HG02571 (cell line): ENCODE measurements around the gene WASF2.
"Not testable (repeated sequence)": the region's sequence is repeated elsewhere in the genome, so short reads cannot be mapped to it uniquely, and the experiment has no call there.

Source experiments
- ATAC-seq: cut with Tn5 transposase; IDR thresholded peaks from one replicate; pipeline ENCODE4 v1.9.1; 2021; ENCODE audit warnings: mild to moderate bottlenecking, moderate library complexity; ENCODE audit not compliant: unreplicated experiment

WASF2 gene

DNA sequence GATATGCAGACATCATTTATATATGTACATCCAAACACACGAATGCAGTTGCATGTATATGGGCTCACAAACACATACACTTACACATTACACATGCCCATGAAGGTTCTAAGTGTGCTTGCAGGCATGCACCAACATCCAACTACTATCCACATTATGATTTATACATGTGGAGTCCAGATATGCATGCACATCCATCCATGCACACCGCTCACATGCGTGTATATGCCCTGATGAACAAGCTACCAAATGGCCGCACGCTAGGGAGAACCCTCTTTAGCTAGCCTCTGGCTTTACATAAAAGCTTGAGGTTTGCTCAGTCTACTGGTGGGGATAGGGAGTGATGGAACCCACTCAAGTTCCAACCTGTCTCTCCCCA, 89.0 kb downstream of the WASF2 start:
- no peak for ATAC-seq

DNA sequence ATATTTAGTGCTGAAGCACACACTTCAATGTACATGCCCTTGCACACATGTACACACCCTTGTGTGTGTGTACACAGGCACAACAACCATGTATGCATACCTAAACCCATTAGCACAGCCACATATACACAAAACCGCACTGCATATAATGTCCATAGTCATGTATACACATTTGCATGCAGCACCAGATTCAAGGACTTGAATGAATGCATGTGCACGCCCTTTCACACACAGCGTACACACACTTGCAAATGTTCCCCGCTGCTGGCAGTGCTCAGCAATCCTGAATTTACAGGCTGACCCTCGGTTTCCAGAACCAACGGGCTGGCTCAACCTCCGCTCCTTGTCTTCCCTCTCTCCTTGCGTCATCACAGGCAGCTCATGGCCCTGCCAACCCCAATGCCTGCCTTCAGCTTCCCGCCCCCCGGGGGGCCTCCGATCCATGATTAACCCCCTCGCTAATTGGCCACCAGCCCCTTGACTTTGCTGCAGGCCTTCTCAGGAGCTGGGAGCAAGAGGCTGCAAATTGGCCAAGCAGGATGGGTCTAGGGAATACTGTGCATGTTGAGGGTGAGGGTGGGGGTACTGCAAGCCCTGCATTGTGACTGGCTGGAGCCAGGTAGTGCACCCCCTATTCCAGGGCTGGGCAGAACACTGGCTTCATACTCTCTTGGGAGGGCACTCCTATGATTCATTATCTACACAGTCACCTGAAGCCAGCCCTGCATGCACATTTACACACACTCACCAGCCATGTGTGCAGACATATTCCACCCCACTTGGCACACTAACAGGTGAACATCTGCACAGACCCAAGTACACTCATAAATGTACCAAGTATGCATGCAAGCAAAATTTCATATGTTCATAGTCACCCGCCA, 89.6 kb downstream of the WASF2 start:
- no peak for ATAC-seq

DNA sequence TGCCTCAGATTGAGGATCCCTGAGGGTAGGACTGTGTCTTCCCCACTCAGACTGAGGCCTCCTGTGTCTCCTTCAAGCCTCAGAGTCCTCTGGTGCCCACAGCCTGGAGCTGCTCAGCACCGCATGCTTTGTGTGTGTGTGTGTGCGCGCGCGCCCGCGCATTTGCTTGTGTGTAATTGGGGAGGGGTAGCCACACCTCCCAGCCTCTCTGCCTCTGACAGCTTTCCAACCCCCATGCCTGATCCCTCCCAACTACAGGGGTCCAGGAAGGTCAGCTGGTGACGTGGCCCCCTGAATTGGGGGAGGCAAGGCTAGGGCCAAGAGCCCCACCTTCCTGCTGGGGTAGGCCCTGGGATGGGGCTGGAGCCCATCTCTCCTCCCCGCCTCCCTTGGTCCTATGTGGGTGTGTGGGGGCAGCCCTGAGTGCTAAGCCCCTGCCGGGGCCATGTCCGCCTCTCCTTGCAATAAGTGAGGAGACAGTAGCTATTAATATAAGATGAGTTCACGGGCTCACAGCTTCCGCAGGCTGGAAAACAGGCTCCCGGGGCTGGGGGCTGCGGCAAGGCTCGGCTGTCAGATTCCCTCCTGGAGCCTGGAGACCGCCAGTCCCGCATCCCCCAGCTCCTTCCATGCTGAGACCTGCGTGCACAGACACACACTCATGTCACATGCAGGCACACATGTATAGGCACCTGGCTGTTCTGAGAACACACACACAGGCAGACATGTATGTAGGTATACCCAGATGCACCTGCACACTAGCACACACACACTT, 90.5 kb downstream of the WASF2 start:
- no peak for ATAC-seq

DNA sequence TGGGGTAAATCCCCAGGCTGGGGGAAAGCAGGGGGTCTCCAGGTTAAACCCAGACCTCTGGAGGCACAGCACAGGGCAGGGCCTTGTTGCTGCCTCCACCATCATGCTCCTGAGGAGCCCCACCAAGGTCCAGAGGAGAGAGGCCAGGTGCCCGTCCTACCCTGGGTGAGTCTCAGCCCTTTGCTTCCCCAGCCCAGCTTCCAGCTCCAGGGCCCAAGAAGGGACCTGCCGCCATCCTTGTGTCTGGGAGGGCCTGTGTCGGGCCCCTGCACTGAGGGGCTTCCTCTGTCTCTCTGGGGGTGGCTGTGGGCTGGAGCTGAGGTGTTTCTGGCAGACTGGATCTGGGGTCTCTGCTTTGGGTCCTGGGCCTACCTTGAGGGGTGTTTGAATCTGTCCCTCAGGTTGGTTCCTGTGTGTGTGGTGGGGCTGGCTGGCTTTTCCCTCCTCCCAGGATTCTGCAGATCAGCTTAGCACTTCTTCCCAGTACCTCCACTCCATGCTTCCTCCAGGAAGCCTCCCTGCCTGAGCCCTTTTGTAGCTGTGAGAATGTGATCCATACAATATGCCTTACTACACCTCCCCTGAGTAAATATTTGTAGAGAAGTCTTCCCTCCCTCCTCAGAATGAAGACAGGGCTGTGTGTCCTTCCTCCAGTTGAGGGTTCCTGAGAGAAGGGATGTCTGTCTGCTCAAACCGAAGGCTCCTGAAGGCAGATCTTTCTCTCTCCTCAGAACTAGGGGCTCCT, 91.4 kb downstream of the WASF2 start:
- no peak for ATAC-seq

DNA sequence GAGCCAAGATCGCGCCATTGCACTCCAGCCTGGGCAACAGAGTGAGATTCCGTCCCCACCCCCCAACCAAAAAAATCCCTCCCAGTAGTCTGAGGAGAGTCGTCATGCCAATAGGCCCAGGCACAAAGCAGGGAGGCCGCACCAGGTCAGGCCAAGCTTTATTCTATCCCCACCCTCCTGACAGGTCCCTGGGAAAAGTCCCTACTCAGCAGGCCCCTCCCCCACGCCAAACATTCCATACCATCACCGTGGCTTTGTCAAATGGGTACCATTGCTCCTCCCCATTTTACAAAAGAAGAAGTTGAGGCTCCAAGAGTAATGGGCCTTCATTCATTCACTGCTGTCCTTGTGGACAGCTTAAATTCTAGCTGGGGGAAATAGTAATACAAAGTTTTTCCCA, 92.2 kb downstream of the WASF2 start:
- no peak for ATAC-seq

DNA sequence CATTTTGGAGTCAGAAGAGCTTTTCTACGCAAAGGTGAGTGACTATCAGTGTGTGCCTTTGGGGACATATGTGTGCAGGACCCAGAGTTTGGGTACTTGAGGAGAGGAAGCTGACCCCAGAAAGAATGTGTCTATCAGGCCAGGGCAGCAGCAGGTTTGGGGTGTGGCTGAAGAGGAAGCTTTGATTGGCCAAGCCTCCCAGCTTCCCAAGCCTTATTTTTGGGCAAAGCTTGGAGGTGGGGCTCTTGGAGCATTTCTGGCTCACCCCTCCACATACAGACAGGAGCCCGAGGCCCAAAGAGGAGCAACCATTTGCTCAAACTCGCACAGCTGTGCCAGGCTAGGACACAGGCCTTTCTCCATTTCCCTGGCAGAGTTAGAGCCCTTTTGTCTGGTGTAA, 92.9 kb downstream of the WASF2 start:
- no peak for ATAC-seq

DNA sequence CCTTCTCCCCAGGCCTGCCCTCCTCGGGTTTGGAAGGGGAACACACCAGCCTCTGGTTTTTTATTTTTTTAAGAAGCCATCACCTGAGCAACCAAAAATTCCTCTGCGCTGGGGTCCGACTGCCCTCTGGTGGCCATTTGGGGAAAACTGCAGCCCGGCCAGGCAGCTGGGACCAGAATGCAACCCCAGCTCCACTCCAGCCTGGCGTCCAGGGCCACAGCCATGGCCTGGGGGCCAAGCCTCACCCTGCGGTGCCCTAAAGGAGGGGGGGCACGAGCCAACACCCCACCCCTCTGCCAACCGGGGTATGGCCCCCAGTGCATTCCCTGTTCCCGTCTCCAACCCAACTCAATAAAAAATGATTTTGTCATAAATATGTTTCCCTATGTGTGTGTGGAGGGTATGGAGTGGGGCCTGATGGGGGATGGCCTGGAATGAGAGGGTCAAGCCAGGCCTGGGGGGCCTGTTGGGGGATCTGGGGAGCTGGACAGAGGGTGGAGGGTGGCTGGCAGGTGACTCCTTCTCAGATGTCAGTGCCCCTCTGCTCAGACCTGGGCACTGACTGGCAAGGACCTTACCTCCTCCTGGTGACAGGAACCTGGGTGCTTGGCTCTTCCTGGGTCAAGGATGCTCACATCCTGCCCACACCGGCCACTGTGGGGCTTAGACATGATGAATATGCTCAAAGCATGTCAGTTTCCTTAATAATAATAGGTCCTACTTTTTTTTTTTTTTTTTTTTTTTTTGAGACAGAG, 94.3 kb downstream of the WASF2 start:
- ATAC-seq, result no peak

DNA sequence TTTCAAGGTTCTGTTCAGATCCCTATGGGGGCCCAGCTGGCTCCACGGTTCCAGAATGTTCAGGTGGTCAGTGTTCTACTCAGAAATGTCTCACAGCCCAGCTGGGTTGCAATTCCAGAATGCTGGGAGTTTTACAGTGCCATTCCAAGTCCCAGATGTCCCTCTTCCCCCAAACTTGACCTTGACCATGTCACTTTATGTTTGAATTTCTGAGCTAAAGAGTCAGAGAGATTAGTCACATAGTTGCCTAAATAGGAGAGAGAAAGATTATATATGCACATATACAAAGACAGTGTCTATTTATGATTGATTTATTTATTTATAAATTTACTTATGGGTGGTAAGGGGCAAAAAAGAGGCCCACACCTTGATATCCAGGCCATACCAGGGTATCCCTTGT, 95.0 kb downstream of the WASF2 start:
- no peak for ATAC-seq

DNA sequence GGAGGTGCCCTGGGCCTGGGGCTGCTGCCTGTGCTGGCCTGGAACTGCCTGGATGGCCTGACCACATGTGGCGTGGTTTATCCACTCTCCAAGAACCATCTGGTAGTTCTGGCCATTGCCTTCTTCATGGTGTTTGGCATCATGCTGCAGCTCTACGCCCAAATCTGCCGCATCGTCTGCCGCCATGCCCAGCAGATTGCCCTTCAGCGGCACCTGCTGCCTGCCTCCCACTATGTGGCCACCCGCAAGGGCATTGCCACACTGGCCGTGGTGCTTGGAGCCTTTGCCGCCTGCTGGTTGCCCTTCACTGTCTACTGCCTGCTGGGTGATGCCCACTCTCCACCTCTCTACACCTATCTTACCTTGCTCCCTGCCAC, 95.7 kb downstream of the WASF2 start:
- no peak for ATAC-seq

DNA sequence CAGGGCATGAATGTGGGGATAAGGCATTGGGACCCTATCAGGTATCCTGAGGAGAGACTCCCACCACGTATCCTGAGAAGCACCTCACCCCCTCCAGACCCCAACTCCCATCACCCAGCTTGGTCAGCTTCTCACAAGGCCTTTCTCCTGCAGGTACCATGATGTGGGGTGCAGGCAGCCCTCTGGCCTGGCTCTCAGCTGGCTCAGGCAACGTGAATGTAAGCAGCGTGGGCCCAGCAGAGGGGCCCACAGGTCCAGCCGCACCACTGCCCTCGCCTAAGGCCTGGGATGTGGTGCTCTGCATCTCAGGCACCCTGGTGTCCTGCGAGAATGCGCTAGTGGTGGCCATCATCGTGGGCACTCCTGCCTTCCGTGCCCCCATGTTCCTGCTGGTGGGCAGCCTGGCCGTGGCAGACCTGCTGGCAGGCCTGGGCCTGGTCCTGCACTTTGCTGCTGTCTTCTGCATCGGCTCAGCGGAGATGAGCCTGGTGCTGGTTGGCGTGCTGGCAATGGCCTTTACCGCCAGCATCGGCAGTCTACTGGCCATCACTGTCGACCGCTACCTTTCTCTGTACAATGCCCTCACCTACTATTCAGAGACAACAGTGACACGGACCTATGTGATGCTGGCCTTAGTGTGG, 96.2 kb downstream of the WASF2 start:
- no peak for ATAC-seq

DNA sequence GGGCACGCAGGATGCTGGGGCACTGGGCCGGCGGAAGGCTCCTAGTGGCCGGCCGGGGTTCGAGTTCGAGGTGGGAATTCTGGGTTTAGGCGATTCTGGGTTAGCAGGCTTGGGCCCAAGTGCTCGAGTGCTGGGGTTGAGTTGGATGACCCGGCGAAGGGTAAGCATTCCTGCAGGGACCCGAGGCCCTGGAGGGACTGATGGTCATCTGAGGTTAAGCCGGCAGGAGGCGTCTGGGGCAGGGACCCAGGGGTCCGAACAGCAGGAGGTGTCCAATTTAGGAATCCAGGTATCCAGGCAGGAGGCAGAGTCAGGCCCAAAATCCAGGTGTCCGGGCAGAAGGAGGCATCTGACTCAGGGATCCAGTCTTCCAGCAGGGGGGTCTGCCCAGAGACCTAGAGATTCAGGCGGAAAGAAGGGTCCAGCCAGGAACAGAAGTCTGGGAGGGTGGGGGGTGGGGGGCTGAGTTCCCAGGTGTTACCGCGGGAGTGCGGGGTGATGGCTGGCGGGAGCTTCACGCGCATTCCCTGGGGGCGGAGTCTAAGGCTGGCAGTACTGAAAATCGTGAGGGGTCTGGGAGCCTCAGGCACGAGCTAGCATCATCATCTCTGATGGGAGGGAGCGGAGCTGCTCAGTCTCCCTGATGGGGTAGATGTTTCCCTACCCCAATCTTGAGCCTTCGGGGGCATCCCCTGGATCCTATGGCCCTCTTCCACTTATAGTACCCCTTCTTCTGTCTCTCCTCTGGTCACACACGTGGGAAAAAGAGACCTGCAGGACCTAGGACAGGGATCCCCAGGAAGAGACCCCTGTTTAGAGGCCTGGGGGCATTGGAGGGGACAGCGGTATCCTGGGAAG, 97.0 kb downstream of the WASF2 start:
- no peak for ATAC-seq

DNA sequence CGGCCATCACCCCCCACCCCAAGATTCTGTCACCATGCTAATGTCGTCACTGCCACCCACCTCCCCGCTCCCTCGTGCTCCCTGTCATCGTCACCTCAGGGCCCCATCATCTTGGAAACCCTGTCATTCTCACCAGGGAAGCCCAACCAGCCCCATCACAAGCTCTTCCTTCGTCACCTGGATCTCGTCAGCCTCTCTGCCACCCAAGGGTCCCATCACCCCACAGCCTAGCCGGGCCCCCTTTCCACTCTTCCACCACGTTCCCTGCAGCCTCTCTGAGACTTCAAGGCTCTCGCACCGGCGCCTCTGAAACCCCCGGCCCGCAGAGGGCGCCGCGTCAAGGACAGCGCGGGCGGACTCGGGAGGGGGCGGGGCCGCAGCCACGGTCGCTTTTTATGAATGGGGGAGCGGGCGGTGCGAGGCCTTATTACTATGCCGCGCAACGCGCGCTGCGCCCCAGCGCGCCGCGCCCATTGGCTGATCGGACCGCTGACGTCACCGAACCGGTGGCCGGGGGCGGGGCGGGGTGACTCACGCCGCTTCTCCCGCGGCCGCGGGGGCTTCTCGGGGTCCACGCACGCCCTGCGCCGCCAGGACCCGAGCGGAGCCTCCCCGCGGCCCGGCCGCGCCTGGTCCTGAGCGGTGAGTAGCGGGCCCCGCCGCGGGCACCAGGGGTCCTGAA, 97.7 kb downstream of the WASF2 start, which contains the start of gene GPR3:
Gene GPR3, plus strand, starts transcription at position 527 of the 682 bp plus-strand sequence. CDS start 1,177 bp downstream, outside the sequence.
- ATAC-seq, result no peak

DNA sequence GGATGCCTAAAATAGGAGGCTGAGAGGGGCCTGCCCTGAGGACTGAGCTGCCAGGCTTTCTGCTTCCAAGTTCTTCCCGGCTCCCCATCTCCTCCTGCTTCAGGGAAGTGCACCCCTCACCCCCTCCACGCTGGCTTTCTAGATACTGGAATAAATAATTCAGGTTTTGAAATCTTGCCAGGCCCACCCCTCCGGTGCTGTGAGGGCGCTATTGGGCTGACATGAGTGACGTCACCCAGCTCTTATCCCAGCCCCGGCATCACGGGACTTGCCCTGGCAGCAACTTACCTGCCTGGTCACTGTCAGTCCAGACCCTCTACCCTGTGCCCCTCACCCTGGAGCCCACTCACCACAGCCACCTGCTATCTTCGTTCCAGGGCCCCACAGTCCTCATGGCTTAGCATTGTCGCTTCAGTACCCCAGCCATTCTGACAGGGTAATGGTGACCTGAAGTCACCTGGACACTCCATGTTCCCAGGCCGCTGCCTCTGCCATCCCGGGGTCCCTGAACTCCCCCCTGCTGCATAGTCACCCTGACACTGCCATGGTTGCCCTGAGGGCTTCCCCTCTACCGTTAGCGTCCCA, 98.4 kb downstream of the WASF2 start:
- ATAC-seq, result no peak

DNA sequence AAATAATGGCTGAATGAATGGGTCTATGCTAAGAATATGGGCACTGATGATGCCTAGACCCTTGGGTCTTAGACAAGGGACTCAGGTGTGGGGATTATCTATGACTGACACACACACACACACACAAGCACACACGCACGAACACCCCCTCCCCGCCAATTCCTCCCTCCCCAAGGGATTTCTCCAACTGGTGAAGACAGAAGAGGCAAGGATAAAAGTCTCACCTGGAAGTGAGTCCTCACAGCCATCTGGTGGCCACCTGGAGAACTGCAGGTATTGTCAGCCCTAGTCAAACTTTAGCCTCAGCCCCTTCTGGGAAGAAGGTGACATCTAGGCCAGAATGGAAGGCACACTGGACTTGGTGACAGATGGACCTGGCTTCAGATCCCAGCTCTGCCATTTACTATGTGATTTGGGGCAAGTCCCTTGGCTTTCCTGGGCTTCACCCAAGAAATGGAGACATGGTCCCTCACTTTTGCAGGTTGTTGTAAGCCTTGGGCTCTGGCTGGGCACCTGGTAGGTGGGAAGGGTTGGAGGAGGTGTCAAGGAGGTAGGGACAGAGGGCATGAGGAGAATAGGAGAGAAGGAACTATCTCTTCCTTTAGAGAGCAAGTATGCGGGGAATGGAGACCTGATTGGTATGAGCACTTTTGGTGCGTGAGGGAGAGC, 101.5 kb downstream of the WASF2 start:
- ATAC-seq, result no peak

DNA sequence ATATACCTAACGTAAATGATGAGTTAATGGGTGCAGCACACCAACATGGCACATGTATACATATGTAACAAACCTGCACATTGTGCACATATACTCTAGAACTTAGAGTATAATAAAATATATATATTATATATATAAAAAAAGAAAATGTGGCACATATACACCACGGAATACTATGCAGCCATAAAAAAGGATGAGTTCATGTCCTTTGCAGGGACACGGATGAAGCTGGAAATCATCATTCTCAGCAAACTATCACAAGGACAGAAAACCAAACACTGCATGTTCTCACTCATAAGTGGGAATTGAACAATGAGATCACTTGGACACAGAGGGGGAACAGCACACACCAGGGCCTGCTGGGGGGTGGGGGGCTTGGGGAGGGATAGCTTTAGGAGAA, 105.2 kb downstream of the WASF2 start:
- ATAC-seq, result not testable (repeated sequence)

DNA sequence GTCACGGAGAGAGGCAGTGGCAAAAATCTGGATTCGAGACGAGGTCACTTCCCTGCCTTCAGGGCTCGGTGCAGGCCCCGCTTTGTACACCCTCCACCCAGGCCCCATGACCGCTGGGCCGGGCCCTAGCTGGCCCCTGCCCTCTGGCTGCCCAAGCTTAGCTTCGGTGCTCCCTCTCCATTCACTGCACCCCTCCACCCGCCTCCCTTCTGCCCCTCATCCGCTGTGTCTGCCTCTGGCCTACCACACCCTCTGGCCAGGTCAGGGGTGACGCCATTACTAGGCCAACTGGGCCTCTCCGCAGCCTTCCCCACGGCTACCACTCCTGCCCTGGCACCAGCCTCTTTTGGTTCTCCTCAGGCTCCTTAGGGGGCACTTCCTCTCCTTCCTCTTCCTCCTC, 106.3 kb downstream of the WASF2 start:
- no peak for ATAC-seq

DNA sequence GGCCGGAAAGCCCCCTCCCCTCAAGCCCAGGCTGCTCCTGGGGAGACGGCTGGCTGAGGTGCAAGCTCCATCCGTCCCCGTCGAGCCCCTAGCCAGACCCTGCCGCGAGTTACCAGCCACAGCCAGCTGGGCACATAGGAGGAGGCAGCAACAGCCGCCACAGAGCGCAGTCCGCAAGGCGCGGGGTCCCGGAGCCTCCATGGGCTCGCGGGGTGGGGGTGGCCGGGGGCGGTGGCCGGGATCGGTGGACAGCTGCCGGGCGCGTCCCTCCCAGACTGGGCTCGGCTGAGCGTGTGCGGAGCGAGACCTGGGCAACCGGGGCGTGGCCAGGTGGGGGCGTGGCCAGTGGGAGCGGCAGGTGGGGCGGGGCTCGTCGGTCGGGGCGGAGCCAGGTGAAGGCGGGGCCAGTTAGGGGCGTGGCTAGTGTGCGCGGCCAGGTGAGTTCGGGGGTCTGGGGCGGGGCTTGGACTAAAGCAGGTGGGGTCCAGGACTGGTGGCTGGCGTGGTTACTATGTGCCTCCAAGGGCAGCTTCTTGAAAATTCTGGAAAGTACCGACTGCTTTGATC, 106.8 kb downstream of the WASF2 start, which contains the start of gene CD164L2:
Gene CD164L2, minus strand, starts transcription at position 295 of the 567 bp plus-strand sequence. Its CDS starts 94 bp downstream, at position 201.
- ATAC-seq, result no peak
